HepG2 (cell line): ENCODE results near the gene ABHD4. TPM values are rescaled to one million over a fixed set of nuclear protein-coding genes. Genes with fewer than 3 reads are reported as not detected.

ENCODE experiments used
- ATAC-seq: fragments of 200-7000 bp; cut with Tn5 transposase; 3 replicates; pipeline ENCODE4 v1.9.1; 2020; ENCODE audit warnings: mild to moderate bottlenecking, moderate library complexity
- BruUV-seq: library from RNA; stranded (reverse); fragments of 400-500 nt; replicated peaks from 2 replicates; lab custom pipeline; 2021; lab: Mats Ljungman, UMichigan
- CTCF ChIA-PET: fragments of 300-600 bp; formaldehyde crosslinking; extraction: SDS; loops from one replicate; lab custom pipeline; 2021; ENCODE audit warnings: low total read pairs, inconsistent platforms, low intra/inter-chr PET ratio; lab: Yijun Ruan, JAX
- POLR2A ChIA-PET: fragments of 350-600 bp; sonication (Branson Sonifier 250); formaldehyde crosslinking; loops from one replicate; lab custom pipeline; 2020; ENCODE audit warnings: antibody characterized with exemption, inconsistent platforms; lab: Yijun Ruan, JAX
- DNase-seq: peaks from one replicate; pipeline ENCODE4 v3.0.0-alpha.2; 2015; ENCODE audit warnings: low spot score
- FAIRE-seq: peaks from 3 replicates; lab custom pipeline; 2011; peaks lifted over from hg19 to GRCh38; lab: Jason Lieb, UNC
- H2AFZ ChIP-seq: one replicate; pipeline ENCODE4 v1.6.1; 2011; ENCODE audit warnings: low read length, inconsistent platforms
- H3K27ac ChIP-seq: fragments of 300-600 bp; 3 replicates; pipeline ENCODE4 v1.8.0; 2011; ENCODE audit warnings: mixed run types, mild to moderate bottlenecking, mixed read lengths, low read length, inconsistent platforms; ENCODE audit not compliant: insufficient read depth; ENCODE audit errors: extremely low read length
- H3K27me3 ChIP-seq, 2 experiments: fragments of 200-600 bp in 1 of 2; 2 replicates in 1 of 2; 3 replicates in 1 of 2; pipeline versions ENCODE4 v1.6.0 to v1.8.0; 2011; ENCODE audit warnings: low read length in 2 of 2, mild to moderate bottlenecking in 2 of 2, moderate library complexity in 2 of 2, inconsistent platforms in 1 of 2; ENCODE audit not compliant: insufficient read depth in 2 of 2, control insufficient read depth in 1 of 2
- H3K36me3 ChIP-seq, 2 experiments: fragments of 200-600 bp in 1 of 2; replicated peaks in 1 of 2; 2 replicates in 1 of 2; 3 replicates in 1 of 2; pipeline versions ENCODE4 v1.5.1 to v1.8.0; 2011; ENCODE audit warnings: low read length in 2 of 2, inconsistent platforms in 1 of 2; ENCODE audit not compliant: insufficient read depth in 2 of 2, control insufficient read depth in 1 of 2
- H3K4me1 ChIP-seq: 2 replicates; pipeline ENCODE4 v1.5.1; 2012; ENCODE audit warnings: low read length, inconsistent platforms; ENCODE audit not compliant: insufficient read depth
- H3K4me2 ChIP-seq: 2 replicates; pipeline ENCODE4 v1.6.0; 2011; ENCODE audit warnings: low read depth, low read length, inconsistent platforms
- H3K4me3 ChIP-seq, 3 experiments: fragments of 200-600 bp in 1 of 3; sonication (generic), shearing (Covaris generic) in 1 of 3; replicated peaks in 1 of 3; 2 replicates each; pipeline ENCODE4 v1.5.1; 2011 to 2016; ENCODE audit warnings: low read length in 3 of 3, inconsistent platforms in 2 of 3, low read depth in 2 of 3, mild to moderate bottlenecking in 2 of 3, control low read depth in 1 of 3, mixed read lengths in 1 of 3; ENCODE audit not compliant: insufficient read depth in 1 of 3
- H3K79me2 ChIP-seq: one replicate; pipeline ENCODE4 v1.6.1; 2011; ENCODE audit warnings: low read length, inconsistent platforms; ENCODE audit not compliant: insufficient read depth
- H3K9ac ChIP-seq: 2 replicates; pipeline ENCODE4 v1.6.0; 2011; ENCODE audit warnings: mild to moderate bottlenecking, low read depth, low read length, inconsistent platforms; ENCODE audit not compliant: insufficient read depth
- H3K9me3 ChIP-seq: 2 replicates; pipeline ENCODE4 v1.5.1; 2012; ENCODE audit warnings: mild to moderate bottlenecking, low read length
- H4K20me1 ChIP-seq: 2 replicates; pipeline ENCODE4 v1.6.0; 2011; ENCODE audit warnings: inconsistent platforms, mild to moderate bottlenecking, low read length, moderate library complexity; ENCODE audit not compliant: insufficient read depth
- FOXM1 ChIP-seq: sonication (generic); formaldehyde crosslinking; IDR thresholded peaks from 2 replicates; pipeline ENCODE4 v1.5.0; 2020; ENCODE audit warnings: missing genetic modification reagents
- MIER3 ChIP-seq: IDR thresholded peaks from 2 replicates; pipeline ENCODE4 v1.6.1; 2016; ENCODE audit warnings: missing compliant biosample characterization, borderline replicate concordance
- MYC ChIP-seq: sonication (generic); formaldehyde crosslinking; IDR thresholded peaks from 2 replicates; pipeline ENCODE4 v1.9.0; 2021; ENCODE audit warnings: missing genetic modification reagents, borderline replicate concordance
- WGBS: methylation state at CpG from one replicate; pipeline ENCODE4 v1.1.6; 2017; ENCODE audit warnings: low lambda C conversion rate; 5-methylcytosine and 5-hydroxymethylcytosine counted together
- in situ Hi-C: cut with HindIII; loops from 2 replicates; pipeline ENCODE4 v1.10.0; 2017; ENCODE audit warnings: low pct_unique_long_range_greater_than_20kb; ENCODE audit not compliant: extremely low pct_ligation_motif_present
- intact Hi-C: fragments of 100-400 bp; cut with micrococcal nuclease; formaldehyde crosslinking; loops from one replicate; pipeline ENCODE4 v1.10.0; 2022; ENCODE audit not compliant: unreplicated experiment
- polyA plus RNA-seq, 8 experiments: library from polyadenylated mRNA; depleted of rRNA in 3 of 8; stranded (reverse) in 7 of 8; unstranded in 1 of 8; fragments of >200 nt; fragmentation: Illumina TruSeq in 4 of 8; extraction: Trizol in 4 of 8; gene quantifications; 2 replicates each; pipeline versions ENCODE4 v1.2.1 to v1.2.3, GENCODE V29; 2011 to 2016; ENCODE audit warnings: low read depth in 4 of 8, missing spikeins in 1 of 8, mixed read lengths in 1 of 8; ENCODE audit not compliant: insufficient read depth in 1 of 8
- total RNA-seq, 5 experiments: library from RNA; depleted of rRNA; stranded (reverse); fragments of >200 nt; fragmentation: Illumina TruSeq; extraction: Trizol; gene quantifications; 2 replicates each; pipeline ENCODE4 v1.2.3, GENCODE V29; 2016; ENCODE audit warnings: low read depth in 1 of 5
- TF ChIP-seq, protein P1 (sequence below): sonication (generic); formaldehyde crosslinking; IDR thresholded peaks from 2 replicates; pipeline ENCODE4 v1.4.0; 2020; ENCODE audit warnings: missing genetic modification reagents
- TF ChIP-seq, protein P2 (sequence below), 2 experiments: fragments of 450-650 bp in 1 of 2; sonication (generic) in 1 of 2; formaldehyde crosslinking in 1 of 2; IDR thresholded peaks; 2 replicates each; pipeline versions ENCODE4 v1.6.1 to v1.8.0; 2016 to 2022; ENCODE audit warnings: antibody characterized with exemption in 1 of 2, mild to moderate bottlenecking in 1 of 2, missing genetic modification reagents in 1 of 2

Gene ABHD4
- total and polyA plus RNA-seq, 2 of the 13 experiments (the other 11 are each of a cell fraction or from before 2014, with no cell fraction given) = 16.1 to 47.5 TPM

DNA sequence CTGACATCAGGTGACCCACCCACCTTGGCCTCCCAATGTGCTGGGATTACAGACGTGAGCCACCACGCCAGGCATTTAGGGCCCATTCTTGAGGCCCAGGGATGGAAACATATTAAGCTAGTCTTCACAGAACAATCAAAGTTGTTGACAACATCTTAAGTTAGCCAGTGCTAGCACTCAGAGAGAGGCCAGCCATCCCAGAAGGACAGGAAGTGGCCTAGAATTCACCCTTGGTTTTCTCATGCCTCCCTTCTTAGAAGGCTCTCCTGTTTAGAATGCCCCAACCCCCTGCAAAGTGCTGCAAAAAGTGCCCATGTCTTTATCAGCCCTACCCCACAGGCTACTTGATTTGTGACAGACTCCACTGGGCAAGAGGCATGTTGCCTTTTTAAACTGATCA lies 58.1 kb downstream of the ABHD4 start:
- Histone ChIP-seq H3K9ac (no peak overlapping the region), H3K79me2 (no peaks in the 10 kb centered on the region), H3K4me3 (no peak overlapping the region), H3K36me3 (no peaks in the 10 kb centered on the region), H3K27ac (no peak overlapping the region), H2AFZ (no peak overlapping the region), H3K4me1 (peaks cover 16% of the 10 kb centered on the region), H3K27me3 (peaks cover 2 to 19% of the 10 kb centered on the region in 2 experiments; a peak in 3 of 5 replicates), H3K9me3 (no peaks in the 10 kb centered on the region), H3K4me2 (no peak overlapping the region), H4K20me1 (no peaks in the 10 kb centered on the region)
- ATAC-seq = no peak
- BruUV-seq = no TSS peak
- DNase-seq = no peak
- no peak for FAIRE-seq
- in situ Hi-C loops (no loop called here), intact Hi-C loops (loop anchor here (5.0 to 10.0 kb wide), 2 partner anchors 111 to 271 kb away; partner anchors contain the start of gene OXA1L)
- 10% methylated on average over 2 of the region's 2 CpGs for WGBS
- TF ChIP-seq MYC = no peak
- TF ChIP-seq, protein P1, sequence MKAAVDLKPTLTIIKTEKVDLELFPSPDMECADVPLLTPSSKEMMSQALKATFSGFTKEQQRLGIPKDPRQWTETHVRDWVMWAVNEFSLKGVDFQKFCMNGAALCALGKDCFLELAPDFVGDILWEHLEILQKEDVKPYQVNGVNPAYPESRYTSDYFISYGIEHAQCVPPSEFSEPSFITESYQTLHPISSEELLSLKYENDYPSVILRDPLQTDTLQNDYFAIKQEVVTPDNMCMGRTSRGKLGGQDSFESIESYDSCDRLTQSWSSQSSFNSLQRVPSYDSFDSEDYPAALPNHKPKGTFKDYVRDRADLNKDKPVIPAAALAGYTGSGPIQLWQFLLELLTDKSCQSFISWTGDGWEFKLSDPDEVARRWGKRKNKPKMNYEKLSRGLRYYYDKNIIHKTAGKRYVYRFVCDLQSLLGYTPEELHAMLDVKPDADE (CRISPR knock-in tag) = no peak
- TF ChIP-seq MIER3 (CRISPR knock-in tag) = no peak
- POLR2A ChIA-PET = no interaction called here
- CTCF ChIA-PET = no interaction called here

DNA sequence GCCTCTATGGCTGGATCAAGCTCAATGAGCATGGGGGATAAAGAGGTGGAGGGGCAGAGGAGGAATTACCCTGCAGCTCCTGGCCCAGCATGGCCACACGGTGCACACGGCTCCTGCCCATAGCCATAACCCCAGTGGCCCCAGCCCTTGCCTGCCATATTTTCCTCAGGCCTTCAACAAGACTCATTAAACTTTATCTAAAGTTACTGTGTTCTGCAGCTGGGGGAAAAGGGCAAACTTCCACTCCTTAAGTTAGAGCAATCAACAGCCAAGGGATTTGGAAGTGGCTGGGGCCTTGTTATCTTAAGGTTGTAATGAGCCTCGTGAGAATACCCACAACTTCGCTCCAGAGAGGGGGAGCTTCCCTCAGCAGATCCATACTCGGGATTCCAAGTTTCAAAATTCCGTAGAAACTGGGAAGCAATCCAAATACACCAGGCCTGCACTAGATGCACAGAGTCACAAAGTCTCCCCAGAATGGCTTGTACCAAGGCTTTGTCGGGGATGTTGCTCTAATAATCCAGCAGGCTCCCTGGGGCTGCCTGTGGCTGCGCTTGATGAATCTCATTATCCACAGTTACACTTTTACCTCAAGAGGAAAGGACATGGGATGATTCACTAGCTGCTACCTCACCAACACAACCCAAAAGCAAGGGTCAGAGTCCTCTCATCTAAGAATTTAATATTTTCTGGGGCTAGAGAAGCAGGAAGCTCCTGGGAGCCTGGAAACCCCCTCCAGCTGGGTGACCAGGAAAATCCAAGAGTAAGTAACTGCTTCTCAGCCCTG lies 59.0 kb downstream of the ABHD4 start:
- no peaks in the 10 kb centered on the region for H3K79me2 ChIP-seq
- H3K36me3 ChIP-seq = no peaks in the 10 kb centered on the region
- H4K20me1 ChIP-seq = no peaks in the 10 kb centered on the region
- no peak overlapping the region for H3K9ac ChIP-seq
- no peak overlapping the region for H3K27ac ChIP-seq
- POLR2A ChIA-PET = interaction anchor here (1.2 kb wide), 1 partner anchor 109 kb away, joined by 3 read pairs; the partner anchor contains the start of gene OXA1L
- H3K4me3 ChIP-seq = no peak overlapping the region
- no peak for TF ChIP-seq FOXM1 (CRISPR knock-in tag)
- TF ChIP-seq, protein P2, sequence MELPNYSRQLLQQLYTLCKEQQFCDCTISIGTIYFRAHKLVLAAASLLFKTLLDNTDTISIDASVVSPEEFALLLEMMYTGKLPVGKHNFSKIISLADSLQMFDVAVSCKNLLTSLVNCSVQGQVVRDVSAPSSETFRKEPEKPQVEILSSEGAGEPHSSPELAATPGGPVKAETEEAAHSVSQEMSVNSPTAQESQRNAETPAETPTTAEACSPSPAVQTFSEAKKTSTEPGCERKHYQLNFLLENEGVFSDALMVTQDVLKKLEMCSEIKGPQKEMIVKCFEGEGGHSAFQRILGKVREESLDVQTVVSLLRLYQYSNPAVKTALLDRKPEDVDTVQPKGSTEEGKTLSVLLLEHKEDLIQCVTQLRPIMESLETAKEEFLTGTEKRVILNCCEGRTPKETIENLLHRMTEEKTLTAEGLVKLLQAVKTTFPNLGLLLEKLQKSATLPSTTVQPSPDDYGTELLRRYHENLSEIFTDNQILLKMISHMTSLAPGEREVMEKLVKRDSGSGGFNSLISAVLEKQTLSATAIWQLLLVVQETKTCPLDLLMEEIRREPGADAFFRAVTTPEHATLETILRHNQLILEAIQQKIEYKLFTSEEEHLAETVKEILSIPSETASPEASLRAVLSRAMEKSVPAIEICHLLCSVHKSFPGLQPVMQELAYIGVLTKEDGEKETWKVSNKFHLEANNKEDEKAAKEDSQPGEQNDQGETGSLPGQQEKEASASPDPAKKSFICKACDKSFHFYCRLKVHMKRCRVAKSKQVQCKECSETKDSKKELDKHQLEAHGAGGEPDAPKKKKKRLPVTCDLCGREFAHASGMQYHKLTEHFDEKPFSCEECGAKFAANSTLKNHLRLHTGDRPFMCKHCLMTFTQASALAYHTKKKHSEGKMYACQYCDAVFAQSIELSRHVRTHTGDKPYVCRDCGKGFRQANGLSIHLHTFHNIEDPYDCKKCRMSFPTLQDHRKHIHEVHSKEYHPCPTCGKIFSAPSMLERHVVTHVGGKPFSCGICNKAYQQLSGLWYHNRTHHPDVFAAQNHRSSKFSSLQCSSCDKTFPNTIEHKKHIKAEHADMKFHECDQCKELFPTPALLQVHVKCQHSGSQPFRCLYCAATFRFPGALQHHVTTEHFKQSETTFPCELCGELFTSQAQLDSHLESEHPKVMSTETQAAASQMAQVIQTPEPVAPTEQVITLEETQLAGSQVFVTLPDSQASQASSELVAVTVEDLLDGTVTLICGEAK (IDR thresholded peaks at IDR 0.05) = no peak
- TF ChIP-seq, protein P2 (CRISPR knock-in tag; IDR thresholded peaks at IDR 0.05) = peak; percentile 45; the same call in 1 of the 2 replicates
- no peaks in the 10 kb centered on the region for H3K9me3 ChIP-seq
- no peak for ATAC-seq
- FAIRE-seq = no peak
- CTCF ChIA-PET = interaction anchor here (1.2 to 2.7 kb wide), 3 partner anchors 87 to 197 kb away, joined by 4 to 8 read pairs (median 8); no protein-coding TSS in a partner anchor
- H3K4me2 ChIP-seq = no peak overlapping the region
- no TSS peak for BruUV-seq
- in situ Hi-C loops (no loop called here), intact Hi-C loops (loop anchor here (5.0 to 10.0 kb wide), 2 partner anchors 110 to 272 kb away; partner anchors contain the start of gene OXA1L)
- H3K27me3 ChIP-seq = peaks cover 2 to 18% of the 10 kb centered on the region in 2 experiments; a peak in 3 of 5 replicates
- no peak overlapping the region for H2AFZ ChIP-seq
- 46% methylated on average over 8 of the region's 8 CpGs for WGBS
- DNase-seq = no peak
- H3K4me1 ChIP-seq = peaks cover 16% of the 10 kb centered on the region
